Sigmoid colon (tissue), 7 donors: ENCODE measurements around the gene GDA. TPM values are rescaled to one million over a fixed set of nuclear protein-coding genes. Genes with fewer than 3 reads are reported as not detected.

Experiments used
- DNase-seq: peaks from one replicate; pipeline ENCODE4 v3.0.0-alpha.2; 2019
- H3K27ac ChIP-seq, 4 donors: fragments of 200-600 bp; sonication (generic); one replicate each; pipeline ENCODE4 v1.5.1; 2016 to 2019; ENCODE audit warnings: mild to moderate bottlenecking in 1 of 4
- H3K27me3 ChIP-seq, 3 donors: fragments of 200-600 bp; sonication (generic); one replicate each; pipeline ENCODE4 v1.5.1; 2019; ENCODE audit warnings: mild to moderate bottlenecking in 1 of 3
- H3K36me3 ChIP-seq, 4 donors: fragments of 200-600 bp; sonication (generic); one replicate each; pipeline ENCODE4 v1.5.1; 2016 to 2019
- H3K4me1 ChIP-seq, 4 donors: fragments of 200-600 bp; sonication (generic); one replicate each; pipeline ENCODE4 v1.5.1; 2017 to 2019
- H3K4me3 ChIP-seq, 4 donors: fragments of 200-600 bp; sonication (generic); one replicate each; pipeline ENCODE4 v1.5.1; 2017 to 2019; ENCODE audit warnings: mild to moderate bottlenecking in 2 of 4, moderate library complexity in 1 of 4
- H3K9me3 ChIP-seq, 4 donors: fragments of 200-600 bp in 3 of 4; sonication (generic) in 3 of 4; one replicate each; pipeline versions ENCODE4 v1.5.1 to v1.6.1; 2013 to 2019
- CTCF ChIP-seq, 4 experiments: fragments of 450-650 bp in 3 of 4; fragments of 200-600 bp in 1 of 4; IDR thresholded peaks; one replicate each; pipeline ENCODE4 v1.5.1; 2016 to 2019; ENCODE audit warnings: antibody characterized with exemption in 4 of 4, mild to moderate bottlenecking in 3 of 4, moderate library complexity in 2 of 4
- EP300 ChIP-seq, 4 donors: sonication (generic); formaldehyde crosslinking; IDR thresholded peaks; one replicate each; pipeline ENCODE4 v1.6.1; 2017; ENCODE audit warnings: antibody characterized with exemption in 4 of 4
- POLR2A ChIP-seq, 2 donors: fragments of 450-650 bp; IDR thresholded peaks; one replicate each; pipeline ENCODE4 v1.6.1; 2016; ENCODE audit warnings: antibody characterized with exemption in 2 of 2, mild to moderate bottlenecking in 2 of 2, moderate library complexity in 2 of 2
- POLR2AphosphoS5 ChIP-seq, 4 donors: sonication (generic); formaldehyde crosslinking; IDR thresholded peaks; one replicate each; pipeline ENCODE4 v1.6.1; 2017; ENCODE audit warnings: antibody characterized with exemption in 4 of 4
- WGBS, 2 donors: extraction: QIAGEN DNeasy Blood & Tissue Kit; methylation state at CpG; one replicate each; pipeline ENCODE4 v1.1.7; 2013; 5-methylcytosine and 5-hydroxymethylcytosine counted together
- intact Hi-C: fragments of 100-400 bp; cut with DNase I; formaldehyde crosslinking; loops from one replicate; pipeline ENCODE4 v1.15.1; 2023
- polyA plus RNA-seq, 3 donors: library from polyadenylated mRNA; stranded (reverse); fragments of 200-250 nt; gene quantifications; one replicate each; pipeline ENCODE4 v1.2.3, GENCODE V29; 2013
- total RNA-seq, 4 donors: library from RNA; depleted of rRNA; stranded (reverse); fragments of >200 nt; gene quantifications; one replicate each; pipeline ENCODE4 v1.1.0, GENCODE V29; 2016
- donor health status: healthy with polysubstance abuse.
- donor health status: Bipolar disorder and iron deficiency.
- donor health status: healthy.

Gene GDA
- total and polyA plus RNA-seq, 7 donors: under 0.01 to 63.1 (median 16.0) TPM; not detected in 2

DNA sequence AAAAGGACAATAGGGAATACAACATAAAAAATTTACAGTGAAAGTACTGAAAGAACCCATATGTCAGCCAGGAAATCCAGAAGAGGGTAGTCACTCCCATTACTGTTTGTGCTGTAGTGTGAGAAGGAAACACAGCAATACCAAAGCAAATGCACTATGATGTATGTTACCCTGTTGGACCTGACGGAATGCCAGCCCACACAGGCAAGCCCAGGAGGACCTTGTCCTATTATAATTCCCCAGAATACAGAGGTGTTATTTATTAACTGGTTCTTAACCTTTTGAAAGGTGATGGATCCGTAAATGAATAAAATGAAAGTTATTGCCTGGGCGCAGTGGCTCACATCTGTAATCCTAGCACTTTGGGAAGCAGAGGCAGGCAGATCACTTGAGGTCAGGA lies 79.0 kb downstream of the GDA start:
- no peaks in the 10 kb centered on the region for H3K4me1 ChIP-seq
- no peaks in the 10 kb centered on the region for H3K27me3 ChIP-seq
- no peak overlapping the region for H3K4me3 ChIP-seq
- 79 to 86% methylated on average over 3 of the region's 3 CpGs for WGBS, 2 donors
- no peak overlapping the region for H3K27ac ChIP-seq
- no peak for TF ChIP-seq POLR2A (IDR thresholded peaks at IDR 0.05)
- no peak for TF ChIP-seq POLR2AphosphoS5 (IDR thresholded peaks at IDR 0.05)
- no peak for TF ChIP-seq CTCF (IDR thresholded peaks at IDR 0.05)
- TF ChIP-seq EP300 (IDR thresholded peaks at IDR 0.05): no peak
- H3K36me3 ChIP-seq: no peaks in the 10 kb centered on the region
- no peak for DNase-seq
- intact Hi-C loops: no loop called here
- no peaks in the 10 kb centered on the region for H3K9me3 ChIP-seq

DNA sequence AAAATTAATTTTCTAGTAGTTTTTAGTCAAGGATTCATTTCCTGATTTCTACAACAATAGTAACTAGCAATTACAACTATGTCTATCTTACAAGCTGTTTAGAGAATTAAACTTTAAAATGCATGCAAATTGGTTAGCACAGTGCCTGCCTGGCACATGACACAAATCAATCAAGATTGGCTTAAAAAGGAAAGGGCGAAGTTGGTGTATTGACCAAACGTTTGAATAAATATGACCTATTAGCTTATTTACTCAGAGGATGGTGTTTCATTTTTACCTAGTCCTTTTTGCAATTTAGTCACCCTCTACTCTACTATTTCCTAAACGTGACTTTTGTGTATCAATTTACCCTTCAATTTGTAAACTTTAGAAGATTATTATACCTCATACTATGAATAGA lies 83.5 kb downstream of the GDA start:
- Histone ChIP-seq H3K36me3 (no peaks in the 10 kb centered on the region), H3K9me3 (no peaks in the 10 kb centered on the region), H3K27ac (no peak overlapping the region), H3K4me3 (no peak overlapping the region), H3K4me1 (no peaks in the 10 kb centered on the region), H3K27me3 (no peaks in the 10 kb centered on the region)
- intact Hi-C loops: no loop called here
- WGBS, 2 donors: 72 to 80% methylated on average over 3 of the region's 3 CpGs
- TF ChIP-seq CTCF (IDR thresholded peaks at IDR 0.05) (no peak), POLR2A (IDR thresholded peaks at IDR 0.05) (no peak), POLR2AphosphoS5 (IDR thresholded peaks at IDR 0.05) (no peak), EP300 (IDR thresholded peaks at IDR 0.05) (no peak)
- DNase-seq: no peak

GRCh38 chr9:72247549-72247948 lies 98.3 kb downstream of the GDA start:
- WGBS, 2 donors: 89% methylated on average over 3 of the region's 3 CpGs

GRCh38 chr9:72251589-72251988 lies 102.3 kb downstream of the GDA start:
- Histone ChIP-seq H3K4me1 (no peaks in the 10 kb centered on the region), H3K27ac (no peak overlapping the region), H3K4me3 (no peak overlapping the region), H3K27me3 (no peaks in the 10 kb centered on the region), H3K36me3 (no peaks in the 10 kb centered on the region), H3K9me3 (no peaks in the 10 kb centered on the region)
- no peak for DNase-seq
- intact Hi-C loops: no loop called here
- TF ChIP-seq POLR2AphosphoS5 (IDR thresholded peaks at IDR 0.05) (no peak), POLR2A (IDR thresholded peaks at IDR 0.05) (no peak), CTCF (IDR thresholded peaks at IDR 0.05) (no peak), EP300 (IDR thresholded peaks at IDR 0.05) (no peak)
- 89 to 94% methylated on average over 1 of the region's 1 CpG for WGBS, 2 donors

More at GRCh38 chr9:72247549-72247948, 98.3 kb downstream of the GDA start:
- Histone ChIP-seq H3K27me3 (no peaks in the 10 kb centered on the region), H3K36me3 (no peaks in the 10 kb centered on the region), H3K4me3 (no peak overlapping the region), H3K27ac (no peak overlapping the region), H3K9me3 (no peaks in the 10 kb centered on the region), H3K4me1 (no peaks in the 10 kb centered on the region)
- TF ChIP-seq POLR2AphosphoS5 (IDR thresholded peaks at IDR 0.05): no peak
- no peak for TF ChIP-seq EP300 (IDR thresholded peaks at IDR 0.05)
- TF ChIP-seq POLR2A (IDR thresholded peaks at IDR 0.05): no peak
- TF ChIP-seq CTCF (IDR thresholded peaks at IDR 0.05): no peak
- no peak for DNase-seq
- intact Hi-C loops: no loop called here

DNA sequence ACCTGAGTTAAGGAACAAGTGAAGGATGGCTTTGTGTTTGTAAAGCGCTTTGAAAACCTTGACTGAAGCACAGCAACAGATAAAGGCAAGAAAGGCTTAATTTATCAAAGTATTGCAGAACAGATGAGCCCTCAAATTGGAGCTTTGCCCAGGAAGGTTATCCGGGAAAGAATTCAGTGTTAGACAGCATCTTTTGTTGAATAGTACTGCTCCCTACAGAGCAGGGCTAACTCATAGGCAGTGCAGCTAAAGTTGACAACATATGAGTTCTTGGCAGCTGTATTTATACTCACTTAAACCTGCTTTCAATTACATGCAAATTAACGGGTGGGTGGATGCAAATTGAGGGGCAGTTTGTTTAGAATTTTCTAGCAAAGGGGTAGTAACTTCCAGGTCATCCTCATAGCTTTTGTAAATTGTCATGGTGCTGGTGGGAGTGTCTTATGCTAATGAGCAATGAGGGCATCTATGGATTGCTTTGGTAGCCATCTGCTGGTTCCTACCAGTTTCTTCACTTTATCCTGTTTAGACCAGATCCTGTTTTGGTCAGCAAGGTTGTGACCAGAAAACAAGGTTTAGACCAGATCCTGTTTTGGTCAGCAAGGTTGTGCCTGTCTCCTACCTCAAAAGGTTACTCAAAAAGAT lies 105.8 kb downstream of the GDA start:
- no peak overlapping the region for H3K27ac ChIP-seq
- H3K36me3 ChIP-seq: no peaks in the 10 kb centered on the region
- WGBS, 2 donors: 71 to 72% methylated on average over 3 of the region's 3 CpGs
- DNase-seq: no peak
- intact Hi-C loops: no loop called here
- TF ChIP-seq EP300 (IDR thresholded peaks at IDR 0.05) (no peak), POLR2AphosphoS5 (IDR thresholded peaks at IDR 0.05) (no peak), CTCF (IDR thresholded peaks at IDR 0.05) (no peak), POLR2A (IDR thresholded peaks at IDR 0.05) (no peak)
- H3K9me3 ChIP-seq: no peaks in the 10 kb centered on the region
- H3K27me3 ChIP-seq: no peaks in the 10 kb centered on the region
- no peaks in the 10 kb centered on the region for H3K4me1 ChIP-seq
- no peak overlapping the region for H3K4me3 ChIP-seq
